NCI-H187 (cell line): ENCODE results near the gene MAST3.
"Not testable (repeated sequence)": the region's sequence is repeated elsewhere in the genome, so short reads cannot be mapped to it uniquely, and the experiment has no call there.

Experiments
- DNase-seq, 2 experiments: peaks; one replicate each; lab custom pipeline; 2025; lab: John Stamatoyannopoulos, UW

Gene MAST3

GRCh38 chr19:18137657-18138339, 40.2 kb downstream of the MAST3 start:
- no peak for DNase-seq

GRCh38 chr19:18140473-18140872, 42.9 kb downstream of the MAST3 start:
- no peak for DNase-seq

GRCh38 chr19:18141031-18141430, 43.5 kb downstream of the MAST3 start:
- no peak for DNase-seq

- DNase-seq: no peak
These were observed 46.3 kb downstream of the MAST3 start for GRCh38 chr19:18143902-18144301.

GRCh38 chr19:18144361-18144760, 46.8 kb downstream of the MAST3 start:
- DNase-seq: no peak

GRCh38 chr19:18144906-18145305, 47.3 kb downstream of the MAST3 start:
- no peak for DNase-seq

- no peak for DNase-seq
These were observed 47.9 kb downstream of the MAST3 start for GRCh38 chr19:18145391-18145999.

GRCh38 chr19:18147396-18147795, 49.8 kb downstream of the MAST3 start:
- DNase-seq: no peak

- DNase-seq: no peak
These were observed 52.0 kb downstream of the MAST3 start for GRCh38 chr19:18149596-18149975.

GRCh38 chr19:18150776-18151624, 53.4 kb downstream of the MAST3 start:
- DNase-seq: no peak

- peak; percentile 67 to 79 for DNase-seq
These were observed 54.9 kb downstream of the MAST3 start for GRCh38 chr19:18152442-18152816.

GRCh38 chr19:18152817-18153555, 55.4 kb downstream of the MAST3 start, which contains the start of gene PIK3R2:
Gene PIK3R2, plus strand, starts transcription at chr19:18153163. Its CDS starts 2,717 bp downstream, at chr19:18155880.
- peak; percentile 85 to 94 for DNase-seq

GRCh38 chr19:18153556-18154134, 56.1 kb downstream of the MAST3 start:
- DNase-seq: no peak

- no peak for DNase-seq
These were observed 57.8 kb downstream of the MAST3 start for GRCh38 chr19:18155095-18156087.

GRCh38 chr19:18156268-18156667, 58.7 kb downstream of the MAST3 start:
- DNase-seq: no peak

- no peak for DNase-seq
These were observed 59.4 kb downstream of the MAST3 start for GRCh38 chr19:18156841-18157464.

- peak in 1 of 2 experiments; percentile 22 for DNase-seq
These were observed 60.0 kb downstream of the MAST3 start for GRCh38 chr19:18157465-18158063.

- no peak for DNase-seq
These were observed 60.9 kb downstream of the MAST3 start for GRCh38 chr19:18158467-18158866.

- not testable (repeated sequence) for DNase-seq
These were observed 61.6 kb downstream of the MAST3 start for GRCh38 chr19:18159059-18159616.
